ENCODE measurements around the gene RBM24. TPM values are rescaled to one million over a fixed set of nuclear protein-coding genes. Genes with fewer than 3 reads are reported as not detected.

Gene RBM24
- total RNA-seq (2022; extraction: Qiagen RNA extraction), result 6.1 to 7.7 TPM (median 6.4 TPM) in 5 replicates

GRCh38 chr6:17281100-17281496, at the start of gene RBM24:
Gene RBM24, plus strand, starts transcription at chr6:17281361. Its CDS starts 221 bp downstream, at chr6:17281582.

Other genes starting within 250 kb of the RBM24 start
- not detected in 5 replicates for gene STMND1, start 179.3 kb upstream of the RBM24 start, total RNA-seq (2022; extraction: Qiagen RNA extraction)
- 10.0 to 14.3 TPM (median 11.5 TPM) in 5 replicates for gene CAP2, start 112.2 kb downstream of the RBM24 start, total RNA-seq (2022; extraction: Qiagen RNA extraction)

Data from A549 treated with Hydrocortisone at 1 μM for 4 hours (cell line).